ENCODE measurements around the gene FAM222A.

DNA sequence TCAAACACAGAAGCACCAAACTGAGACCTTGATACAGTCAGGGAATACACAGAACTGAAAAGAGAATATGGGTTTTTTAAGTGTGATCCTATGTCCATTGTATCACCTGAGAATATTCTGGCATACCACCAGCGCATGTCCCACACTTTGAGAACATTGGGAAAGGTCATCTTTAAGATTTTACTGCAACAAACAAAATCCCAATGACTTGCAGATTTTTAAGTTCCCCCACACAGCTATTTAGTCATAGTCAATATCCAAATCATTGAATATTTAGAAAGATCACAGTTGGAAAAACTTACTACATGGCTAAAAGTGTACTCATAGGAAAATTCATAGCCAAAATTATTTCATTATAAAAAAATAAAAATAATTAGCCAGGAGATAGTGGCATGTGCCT is 65.1 kb downstream of the FAM222A start:
- no peak for TF ChIP-seq EZH2 (IDR thresholded peaks at IDR 0.05; ENCODE audit: low read depth)
- TF ChIP-seq, protein P1, sequence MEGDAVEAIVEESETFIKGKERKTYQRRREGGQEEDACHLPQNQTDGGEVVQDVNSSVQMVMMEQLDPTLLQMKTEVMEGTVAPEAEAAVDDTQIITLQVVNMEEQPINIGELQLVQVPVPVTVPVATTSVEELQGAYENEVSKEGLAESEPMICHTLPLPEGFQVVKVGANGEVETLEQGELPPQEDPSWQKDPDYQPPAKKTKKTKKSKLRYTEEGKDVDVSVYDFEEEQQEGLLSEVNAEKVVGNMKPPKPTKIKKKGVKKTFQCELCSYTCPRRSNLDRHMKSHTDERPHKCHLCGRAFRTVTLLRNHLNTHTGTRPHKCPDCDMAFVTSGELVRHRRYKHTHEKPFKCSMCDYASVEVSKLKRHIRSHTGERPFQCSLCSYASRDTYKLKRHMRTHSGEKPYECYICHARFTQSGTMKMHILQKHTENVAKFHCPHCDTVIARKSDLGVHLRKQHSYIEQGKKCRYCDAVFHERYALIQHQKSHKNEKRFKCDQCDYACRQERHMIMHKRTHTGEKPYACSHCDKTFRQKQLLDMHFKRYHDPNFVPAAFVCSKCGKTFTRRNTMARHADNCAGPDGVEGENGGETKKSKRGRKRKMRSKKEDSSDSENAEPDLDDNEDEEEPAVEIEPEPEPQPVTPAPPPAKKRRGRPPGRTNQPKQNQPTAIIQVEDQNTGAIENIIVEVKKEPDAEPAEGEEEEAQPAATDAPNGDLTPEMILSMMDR (conservative IDR thresholded peaks at IDR 0.05): no peak

Data from PC-9 (cell line).